GM18505 (cell line): ENCODE measurements around the gene CPAMD8.

ENCODE experiments used
- ATAC-seq: cut with Tn5 transposase; IDR thresholded peaks from one replicate; pipeline ENCODE4 v1.9.1; 2021; ENCODE audit not compliant: unreplicated experiment
- POLR2A ChIP-seq: IDR thresholded peaks from 4 replicates; pipeline ENCODE4 v1.6.1; 2011; ENCODE audit warnings: borderline replicate concordance; ENCODE audit not compliant: insufficient read depth, insufficient read length; ENCODE audit errors: extremely low read depth

Gene CPAMD8

DNA sequence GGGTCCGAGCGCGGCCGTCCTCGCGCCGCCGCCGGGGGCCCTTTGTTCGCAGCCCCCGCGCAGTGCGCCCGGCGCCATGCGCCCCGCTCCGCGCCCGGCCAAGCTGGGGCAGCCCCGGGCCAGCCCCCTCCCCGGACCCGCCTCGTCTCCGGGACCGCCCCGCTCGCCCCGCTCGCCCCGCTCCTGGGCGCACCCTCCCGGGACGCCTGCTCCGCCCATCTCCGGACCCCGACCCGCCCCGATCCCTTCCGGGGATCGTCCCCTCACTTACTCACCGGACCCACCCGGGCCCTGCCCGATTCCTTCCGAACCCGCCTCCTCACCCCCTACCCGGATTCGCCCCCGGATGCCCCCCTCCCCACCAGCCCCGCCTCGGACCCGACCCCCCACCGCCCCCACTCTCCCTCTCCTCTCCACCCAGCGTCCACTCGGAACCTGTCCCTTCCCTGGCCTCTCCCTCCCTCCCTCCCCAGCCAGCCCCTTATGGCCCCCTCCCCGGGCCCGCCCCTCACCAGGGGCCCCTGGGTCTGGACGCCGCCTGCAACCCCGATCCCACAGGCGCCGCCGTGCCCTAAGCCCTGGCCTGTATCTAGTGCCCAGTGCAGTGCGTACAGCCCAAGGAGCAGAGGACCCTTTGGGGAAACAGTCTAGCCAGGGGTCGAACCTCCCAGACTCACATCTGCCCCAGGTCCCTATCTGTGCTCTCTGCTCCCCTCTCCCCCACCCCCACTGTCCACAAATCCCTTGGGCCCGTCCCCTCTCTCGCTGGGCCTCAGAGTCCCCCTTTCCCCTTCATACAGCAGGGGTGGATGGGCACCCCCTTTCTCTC, at the start of gene CPAMD8:
TSS of gene CPAMD8 (minus strand) at position 105 of the 829 bp plus-strand sequence. CDS start 168 bp downstream, outside the sequence.
- TF ChIP-seq POLR2A: no peak
- ATAC-seq: no peak

DNA sequence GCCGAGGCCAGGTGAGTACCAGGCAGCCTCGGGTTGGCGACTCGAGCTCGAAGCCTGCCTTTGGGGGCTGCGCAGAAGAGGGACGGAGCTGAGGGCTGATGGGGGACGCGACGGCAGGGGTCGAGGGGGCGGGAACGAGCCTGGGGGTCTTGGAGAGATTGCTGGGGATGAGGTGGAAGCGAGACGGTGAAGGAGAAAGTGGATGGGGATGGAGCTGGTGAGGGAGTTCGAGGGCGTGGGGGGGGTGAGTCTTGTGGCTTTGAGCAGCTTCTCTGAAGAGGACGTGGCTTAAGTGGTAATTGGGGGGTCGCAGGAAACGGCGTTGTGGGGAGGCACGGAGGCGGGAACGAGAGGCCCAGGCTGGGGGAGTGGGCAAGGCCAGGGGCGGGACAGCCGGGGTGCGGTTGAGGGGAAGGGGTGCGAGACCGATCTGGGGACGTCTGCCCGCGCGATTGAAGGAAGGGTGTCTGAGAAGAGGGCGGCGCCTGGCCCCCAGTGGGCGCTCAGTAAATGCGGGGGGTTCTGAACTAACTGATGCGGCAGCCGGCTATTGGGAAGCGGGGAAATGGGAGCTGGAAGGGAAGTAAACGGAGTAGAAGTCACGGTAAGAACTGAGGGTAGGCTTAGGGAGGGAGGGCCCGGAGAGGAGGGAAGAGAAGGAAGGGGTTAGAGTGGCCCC, 49.4 kb upstream of the CPAMD8 start:
- TF ChIP-seq POLR2A: no peak
- ATAC-seq: no peak

DNA sequence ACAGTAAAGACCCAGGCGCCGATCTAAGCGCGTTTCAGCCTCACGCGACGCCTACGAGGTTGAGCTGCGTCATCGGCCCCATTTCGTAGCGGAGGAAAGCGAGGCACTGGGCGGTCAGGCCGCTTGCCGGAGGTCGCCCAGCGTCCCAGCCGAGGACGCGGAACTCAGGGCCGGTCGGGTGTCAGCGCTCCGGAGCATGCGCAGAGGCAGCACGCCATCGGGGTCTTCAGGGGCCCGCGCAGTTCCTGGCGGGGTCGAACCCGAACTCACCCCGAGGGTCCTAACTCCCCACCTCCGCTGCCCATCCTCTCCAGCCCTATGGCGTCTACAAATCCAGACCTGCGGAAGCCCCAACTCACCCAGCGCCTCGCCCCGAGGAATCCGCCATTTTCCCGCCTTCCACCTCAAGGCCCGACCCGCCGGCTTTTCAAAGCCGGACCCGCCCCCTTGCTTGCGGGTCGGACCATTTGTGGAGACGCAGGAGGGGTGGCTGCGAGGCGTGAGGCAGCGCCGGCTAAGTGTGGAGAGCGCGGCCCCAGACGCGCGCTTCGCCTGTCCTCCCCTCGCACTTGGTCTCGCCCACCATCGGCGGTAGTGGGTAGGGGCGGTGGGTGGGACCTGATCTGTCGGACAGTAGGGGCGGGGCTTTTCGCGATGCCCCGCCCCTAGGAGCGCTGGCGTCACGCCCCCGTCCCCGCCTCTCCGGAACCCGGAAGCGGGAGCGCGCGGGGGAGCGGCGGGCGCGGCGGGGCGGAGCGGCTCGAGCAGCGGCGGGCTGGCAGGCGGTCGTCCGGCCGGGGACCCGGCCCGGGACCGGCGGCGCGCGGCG, 48.6 kb upstream of the CPAMD8 start, which contains the start of the genes HAUS8 and MYO9B:
TSS of gene HAUS8 (minus strand) at position 418 of the 829 bp plus-strand sequence. CDS start at position 388, 30 bp downstream.
TSS of gene MYO9B (plus strand) at position 743 of the 829 bp plus-strand sequence. CDS start 25,941 bp downstream, outside the sequence.
- peak; percentile 74 for ATAC-seq
- peak; percentile 78 for TF ChIP-seq POLR2A

DNA sequence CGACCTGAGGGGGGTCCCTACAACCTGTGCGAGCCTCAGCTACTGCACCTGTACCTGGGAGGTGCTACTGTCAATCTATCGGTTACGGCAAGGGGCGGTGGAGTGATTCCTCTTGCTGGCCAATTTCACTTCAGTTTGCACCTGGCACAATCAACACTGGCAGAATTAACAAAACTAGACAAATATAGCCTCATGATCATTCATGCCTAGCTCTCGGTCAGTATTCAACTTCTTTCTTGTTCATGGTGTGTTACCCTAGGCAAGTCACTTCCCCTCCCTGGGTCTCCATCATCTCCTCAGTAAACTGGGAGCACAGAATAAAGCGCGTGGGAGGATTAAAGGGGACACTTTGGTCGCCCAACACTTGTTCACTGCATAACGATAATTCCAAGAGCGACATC, 48.0 kb upstream of the CPAMD8 start:
- ATAC-seq: no peak
- no peak for TF ChIP-seq POLR2A

DNA sequence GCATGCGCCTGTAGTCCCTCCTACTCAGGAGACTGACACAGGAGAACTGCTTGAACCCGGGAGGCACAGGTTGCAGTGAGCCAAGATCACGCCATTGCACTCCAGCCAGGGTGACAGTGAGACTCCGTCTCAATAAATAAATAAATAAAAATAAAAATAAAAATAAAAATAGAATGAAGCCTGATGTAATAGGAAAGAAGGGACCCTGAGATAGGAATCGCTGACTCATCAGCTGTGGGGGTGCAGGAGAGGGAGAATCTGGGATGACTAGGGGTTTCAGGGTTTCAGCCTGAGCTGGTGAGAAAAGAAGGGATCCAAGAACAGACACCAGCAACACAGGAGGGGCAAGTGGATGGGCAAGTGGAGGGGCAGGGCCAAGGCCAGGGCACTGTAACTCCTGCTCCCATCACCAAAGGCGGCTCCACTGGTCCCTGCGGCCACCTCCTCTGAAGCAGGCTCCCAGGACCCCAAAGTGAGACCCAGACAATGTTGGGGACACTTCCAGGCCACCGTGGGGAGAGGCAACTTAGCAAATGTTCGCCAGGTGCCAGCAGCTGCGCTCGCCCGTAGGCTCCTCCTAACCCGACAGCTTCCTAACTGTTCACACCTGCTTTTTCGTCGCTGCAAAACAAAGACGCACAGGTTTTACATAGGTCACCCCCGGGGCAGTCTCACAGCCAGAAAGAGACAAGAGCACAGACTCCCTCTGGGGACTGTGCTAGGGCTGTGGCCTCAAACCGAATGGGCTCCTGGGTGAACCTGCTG, 47.4 kb upstream of the CPAMD8 start:
- ATAC-seq: no peak
- TF ChIP-seq POLR2A: peak; percentile 23

DNA sequence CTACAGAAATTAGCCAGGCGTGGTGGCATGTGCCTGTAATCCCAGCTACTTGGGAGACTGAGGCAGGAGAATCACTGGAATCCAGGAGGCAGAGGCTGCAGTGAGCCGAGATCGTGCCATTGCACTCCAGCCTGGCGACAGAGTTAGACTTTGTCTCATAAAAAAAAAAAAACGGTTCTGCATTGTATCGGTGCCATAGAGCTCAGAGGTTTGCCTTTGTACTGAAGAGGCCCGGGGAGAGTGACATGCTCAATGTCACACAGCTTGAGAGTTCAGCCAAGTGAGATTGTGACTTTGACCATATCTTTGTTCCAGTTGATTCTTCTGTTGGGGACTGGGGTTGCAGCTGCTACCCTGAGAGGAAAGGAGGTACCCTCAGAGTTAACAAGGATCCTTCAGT, 44.3 kb upstream of the CPAMD8 start:
- ATAC-seq: no peak
- no peak for TF ChIP-seq POLR2A

DNA sequence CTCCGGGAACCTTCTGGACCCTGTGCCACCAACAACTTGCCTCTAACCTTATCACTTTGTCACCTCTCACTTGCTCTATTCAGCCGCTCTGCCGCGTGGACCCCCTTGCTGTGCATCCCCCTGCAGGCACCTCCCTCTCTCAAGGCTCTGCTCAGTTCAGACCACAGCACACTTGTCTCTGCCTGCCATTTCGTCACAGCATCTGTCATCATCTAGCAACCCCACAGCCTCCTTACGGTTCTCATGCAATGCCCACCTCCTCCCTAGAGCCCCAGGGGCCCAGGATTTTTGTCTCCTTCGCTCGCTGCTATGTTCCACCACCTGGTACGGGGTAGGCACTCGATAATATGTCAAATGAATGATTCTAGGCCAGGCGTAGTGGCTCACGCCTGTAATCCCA, 43.8 kb upstream of the CPAMD8 start:
- ATAC-seq: no peak
- no peak for TF ChIP-seq POLR2A

DNA sequence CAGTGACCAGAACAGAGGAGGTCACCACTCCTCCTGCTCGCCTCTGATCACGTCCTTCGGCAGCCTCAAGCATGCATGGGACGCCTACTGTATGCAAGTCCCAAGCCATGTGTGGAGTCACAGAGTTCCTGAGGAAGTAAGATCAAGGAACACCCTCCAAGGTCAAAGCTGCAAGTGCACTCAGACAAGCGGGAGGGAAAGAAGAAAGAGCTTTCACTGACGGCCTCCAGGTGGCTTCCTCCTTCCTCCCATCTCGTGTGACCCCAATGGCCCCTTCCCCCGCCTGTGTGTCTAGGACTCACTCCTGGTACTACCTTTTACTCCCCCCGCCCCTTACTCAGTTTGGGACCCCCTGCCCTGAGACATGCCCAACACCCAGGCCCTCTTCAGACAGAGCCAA, 42.6 kb upstream of the CPAMD8 start:
- no peak for ATAC-seq

DNA sequence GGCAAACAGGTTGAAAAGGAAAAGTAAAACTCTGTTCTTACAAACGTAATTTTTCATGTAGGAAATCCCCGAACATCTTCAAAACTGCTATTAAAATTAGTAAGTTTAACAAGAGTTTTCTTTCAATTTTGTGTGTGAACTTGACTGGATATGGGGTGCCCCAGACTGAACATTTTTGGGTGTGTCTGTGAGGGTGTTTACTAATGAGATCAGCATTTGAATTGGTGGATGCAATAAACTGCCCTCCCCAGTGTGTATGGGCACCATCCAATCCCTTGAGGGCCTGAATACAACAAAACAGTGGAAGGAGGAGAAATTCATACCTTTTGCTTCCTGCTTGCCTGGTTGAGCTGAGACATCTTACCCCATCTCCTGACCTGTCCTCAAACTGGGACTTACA, 36.8 kb upstream of the CPAMD8 start:
- ATAC-seq: no peak
- TF ChIP-seq POLR2A: no peak

More for the DNA sequence above, 42.6 kb upstream of the CPAMD8 start:
- TF ChIP-seq POLR2A: no peak

DNA sequence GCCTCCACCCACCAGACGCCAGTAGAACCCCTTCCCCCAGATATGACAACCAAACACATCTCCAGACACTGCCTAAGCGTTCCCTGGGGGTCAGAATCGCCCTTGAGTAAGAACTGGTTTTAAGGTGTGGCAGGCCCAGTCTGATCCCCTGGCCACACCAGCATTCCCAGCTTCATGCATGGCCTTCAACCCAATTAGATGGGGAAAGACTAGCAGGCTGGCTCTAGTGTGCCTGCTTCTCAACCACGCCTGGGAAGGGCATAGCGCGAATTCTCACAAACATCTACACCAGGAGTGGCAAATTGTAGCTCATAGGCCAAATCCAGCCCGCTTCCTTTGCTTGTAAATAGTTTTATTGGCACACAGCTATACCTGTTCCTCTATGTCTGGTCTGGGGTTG, 35.1 kb upstream of the CPAMD8 start:
- TF ChIP-seq POLR2A: no peak
- ATAC-seq: no peak

DNA sequence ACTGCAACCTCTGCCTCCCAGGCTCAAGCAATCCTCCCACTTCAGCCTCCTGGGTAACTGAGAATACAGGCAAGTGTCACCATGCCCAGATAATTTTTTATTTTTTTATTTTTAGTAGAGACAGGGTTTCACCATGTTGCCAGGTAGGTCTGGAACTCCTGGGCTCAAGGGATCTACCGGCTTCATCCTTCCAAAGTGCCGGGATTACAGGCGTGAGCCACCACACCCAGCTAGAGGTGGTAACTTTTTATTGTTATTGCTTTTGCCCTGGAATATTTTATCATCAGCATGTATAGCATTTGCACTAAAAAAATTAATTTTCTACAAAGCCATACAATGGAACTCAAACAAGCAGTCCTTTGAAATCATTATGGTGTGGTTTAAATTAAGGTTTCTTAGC, 34.6 kb upstream of the CPAMD8 start:
- ATAC-seq: no peak
- TF ChIP-seq POLR2A: no peak

DNA sequence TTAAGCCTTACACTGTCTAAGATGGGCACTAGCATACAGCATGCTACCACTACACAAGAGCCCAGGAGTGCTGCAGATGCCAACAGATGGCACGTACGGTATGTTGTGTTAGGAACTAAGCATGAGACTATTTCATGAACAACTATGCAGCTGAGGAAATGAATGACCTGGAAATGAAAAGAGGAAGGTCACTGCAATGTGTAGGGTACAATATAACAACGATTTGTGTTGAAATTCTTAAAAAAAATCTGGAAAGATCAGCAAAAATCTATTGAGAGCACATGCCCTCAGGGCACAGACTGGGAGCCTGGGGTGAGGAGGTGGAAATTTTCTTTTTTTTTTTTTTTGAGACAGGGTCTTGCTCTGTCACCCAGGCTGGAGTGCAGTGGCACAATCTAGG, 34.2 kb upstream of the CPAMD8 start:
- no peak for ATAC-seq
- TF ChIP-seq POLR2A: no peak
